Glomerular endothelial cell (primary cell): ENCODE measurements around the gene SLC36A2. TPM values are rescaled to one million over a fixed set of nuclear protein-coding genes. Genes with fewer than 3 reads are reported as not detected.
"Not testable (repeated sequence)": the region's sequence is repeated elsewhere in the genome, so short reads cannot be mapped to it uniquely, and the experiment has no call there.

ENCODE experiments used
- DNase-seq: peaks from one replicate; pipeline ENCODE4 v3.0.0-alpha.2; 2011; ENCODE audit warnings: low read depth, low spot score; ENCODE audit errors: extremely low read depth
- total RNA-seq: library from RNA; depleted of rRNA; stranded (reverse); fragments of >200 nt; gene quantifications from 2 replicates; pipeline ENCODE4 v1.2.3, GENCODE V29; 2015

Gene SLC36A2
- total RNA-seq, 1 donor from 2014 or later, result not detected

- no peak for DNase-seq
These were observed 19.8 kb downstream of the SLC36A2 start for GRCh38 chr5:151327585-151327984.

DNA sequence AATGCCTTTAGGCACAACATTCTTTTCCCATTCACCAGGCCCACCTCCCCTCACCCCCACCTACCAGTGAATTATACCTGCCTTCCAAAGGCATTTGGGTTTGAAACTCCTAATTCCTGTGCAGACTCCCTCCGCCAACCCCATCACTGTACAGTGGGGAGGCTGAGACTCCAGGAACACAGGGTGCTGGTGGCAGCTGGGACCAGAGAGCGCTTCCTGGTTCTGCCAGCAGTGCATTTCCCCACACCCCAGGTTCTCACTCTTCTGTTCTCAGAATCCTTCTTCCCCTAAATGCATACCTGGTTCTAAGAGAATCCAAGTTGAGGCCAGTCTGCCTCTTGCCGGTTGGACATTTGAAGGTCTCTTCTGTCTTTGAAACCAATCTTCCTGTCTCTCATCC, 21.1 kb downstream of the SLC36A2 start:
- no peak for DNase-seq

- DNase-seq, result no peak
These were observed 26.9 kb downstream of the SLC36A2 start for GRCh38 chr5:151320481-151320880.

DNA sequence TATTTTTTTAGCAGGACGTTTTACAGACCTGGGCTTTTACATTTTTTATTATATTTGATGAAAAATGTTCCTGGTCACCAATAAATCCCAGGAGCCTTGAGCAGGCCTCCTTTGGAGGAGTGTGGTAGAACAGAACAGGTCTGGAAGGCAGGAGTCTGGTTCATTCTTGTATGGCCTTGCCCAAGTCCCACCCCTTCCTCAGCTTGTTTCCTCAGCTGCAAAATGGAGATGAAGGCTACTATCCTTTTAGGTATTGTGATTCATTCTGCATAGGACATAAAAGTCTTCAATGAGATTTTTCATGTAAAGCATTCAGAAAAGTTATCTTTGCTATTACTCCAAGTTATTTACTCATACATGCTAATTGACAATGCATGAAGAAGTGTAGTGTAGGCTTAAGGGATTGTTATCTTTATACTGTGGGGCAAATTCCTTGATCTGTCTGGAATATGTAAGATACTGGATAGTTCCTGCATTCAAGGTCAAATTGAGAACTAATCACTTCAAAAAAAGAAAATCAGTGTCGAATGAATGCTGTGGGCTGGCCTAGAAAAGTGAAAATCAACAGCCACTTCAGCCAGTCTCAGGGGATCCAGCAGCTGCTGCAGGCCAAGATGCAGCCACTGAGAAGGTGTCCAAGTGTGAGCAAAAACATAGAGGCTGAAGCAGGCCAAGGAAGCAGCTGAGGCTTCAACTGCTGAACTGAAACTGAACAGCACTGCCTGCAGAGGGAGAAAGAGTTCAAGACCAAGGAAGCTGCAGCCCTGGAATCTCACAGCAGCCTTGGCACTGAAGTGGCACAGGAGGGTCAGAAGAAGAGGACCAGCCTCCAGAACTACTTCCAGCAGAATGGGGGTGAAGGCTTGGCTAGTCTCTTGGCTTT, 28.3 kb downstream of the SLC36A2 start:
- DNase-seq, result no peak

DNA sequence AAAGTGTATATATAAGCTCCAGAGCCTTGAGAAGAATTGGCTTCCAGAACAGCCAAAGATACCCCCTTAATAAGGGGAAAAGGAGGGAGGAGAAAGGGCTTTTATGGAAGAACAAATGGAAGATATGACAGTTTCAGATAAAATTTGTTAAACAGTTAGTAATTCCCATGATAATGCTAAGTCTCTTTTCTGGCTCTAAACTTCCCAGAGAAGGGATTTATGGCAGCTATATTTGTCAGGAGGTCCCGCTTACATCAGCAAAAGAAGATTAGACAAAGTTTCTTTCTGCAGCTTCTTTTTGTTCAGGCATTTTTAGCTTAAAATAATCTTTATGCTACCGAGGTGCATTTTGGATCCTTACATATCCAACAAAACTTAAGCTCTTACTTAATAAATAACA, 29.5 kb downstream of the SLC36A2 start:
- DNase-seq, result no peak

DNA sequence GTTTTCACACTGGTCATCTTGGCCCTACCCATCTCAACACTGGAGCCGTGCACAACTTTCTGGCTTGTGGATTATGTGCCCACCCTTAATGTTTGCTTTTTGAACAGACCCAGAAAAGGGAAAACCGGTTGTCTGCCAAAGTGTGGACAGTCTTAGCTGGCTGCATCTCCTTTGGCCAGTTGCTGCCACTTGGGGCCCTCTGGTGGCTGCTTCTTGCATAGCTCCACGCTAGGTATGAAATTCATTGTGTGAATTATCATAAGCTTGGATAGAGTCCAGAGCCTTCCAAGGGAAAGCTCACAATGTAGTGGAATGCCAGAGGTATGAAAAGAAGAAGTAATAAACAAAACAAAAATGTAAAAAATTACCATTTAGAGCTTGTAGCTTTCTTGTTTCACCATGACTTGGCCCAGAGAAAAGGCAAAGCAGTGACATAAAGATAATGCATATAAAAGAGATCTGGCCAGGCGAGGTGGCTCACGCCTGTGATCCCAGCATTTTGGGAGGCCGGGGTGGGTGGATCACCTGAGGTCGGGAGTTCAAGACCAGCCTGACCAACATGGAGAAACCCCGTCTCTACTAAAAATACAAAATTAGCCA, 31.3 kb downstream of the SLC36A2 start:
- DNase-seq, result no peak

DNA sequence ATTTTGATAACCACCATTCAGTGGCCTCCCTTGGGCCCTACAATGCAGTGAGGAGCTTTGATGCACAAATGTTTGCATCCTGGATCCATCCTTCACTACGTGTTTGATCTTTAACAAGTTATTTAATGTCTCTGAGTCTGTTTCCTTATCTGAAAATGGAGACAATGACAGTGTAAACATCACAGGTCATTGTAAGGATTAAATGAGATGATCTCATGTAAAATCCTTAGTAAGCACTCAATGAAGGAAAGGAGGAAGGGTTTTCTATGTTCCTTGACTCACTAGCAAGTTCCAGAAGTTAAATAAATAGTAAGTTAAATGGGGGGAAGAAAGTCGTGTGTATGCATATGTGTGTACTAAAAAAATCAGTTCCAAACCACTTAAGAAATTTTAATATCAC, 34.0 kb downstream of the SLC36A2 start:
- DNase-seq, result no peak

DNA sequence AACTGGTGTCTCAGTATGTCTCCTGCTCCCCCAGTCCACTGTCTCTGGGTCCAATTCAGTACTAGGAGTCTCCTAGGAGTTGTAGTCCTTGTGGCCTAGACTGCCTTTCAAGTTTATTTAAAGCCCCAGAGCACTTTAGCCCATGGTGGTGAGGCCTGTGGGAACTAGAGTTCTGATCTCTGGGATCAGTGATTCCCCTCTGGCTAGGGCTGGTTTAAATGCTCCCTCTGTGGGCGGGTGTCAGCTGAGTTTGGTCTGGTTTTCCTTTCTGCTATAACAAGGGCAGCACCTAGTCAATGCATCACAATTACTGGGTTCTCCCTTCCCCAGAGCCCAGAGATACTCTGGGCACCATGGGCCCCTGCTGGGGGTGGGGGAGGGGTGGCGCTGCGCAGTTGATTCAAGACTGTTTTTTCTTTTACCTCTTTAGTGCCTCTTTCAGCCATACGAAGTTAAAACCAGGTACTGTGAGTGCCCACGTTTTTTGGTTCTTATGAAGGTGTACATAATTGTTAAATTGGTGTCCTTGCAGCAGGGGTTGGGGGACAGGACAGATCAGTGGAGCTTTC, 34.5 kb downstream of the SLC36A2 start:
- no peak for DNase-seq

DNA sequence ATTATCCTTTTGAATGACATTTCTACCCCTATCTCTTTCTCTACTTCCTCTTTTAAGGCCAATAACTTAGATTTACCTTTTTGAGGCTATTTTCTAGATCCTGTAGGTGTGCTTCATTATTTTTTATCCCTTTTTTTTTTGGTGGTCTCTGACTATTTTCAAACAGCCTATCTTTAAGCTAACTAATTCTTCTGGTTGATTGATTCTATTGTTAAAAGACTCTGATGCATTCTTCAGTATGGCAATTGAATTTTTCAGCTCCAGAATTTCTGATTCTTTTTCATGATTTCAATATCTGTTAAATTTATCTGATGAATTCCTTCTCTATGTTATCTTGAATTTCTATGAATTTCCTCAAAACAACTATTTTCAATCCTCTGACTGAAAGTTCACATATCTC, 36.4 kb downstream of the SLC36A2 start:
- no peak for DNase-seq

DNA sequence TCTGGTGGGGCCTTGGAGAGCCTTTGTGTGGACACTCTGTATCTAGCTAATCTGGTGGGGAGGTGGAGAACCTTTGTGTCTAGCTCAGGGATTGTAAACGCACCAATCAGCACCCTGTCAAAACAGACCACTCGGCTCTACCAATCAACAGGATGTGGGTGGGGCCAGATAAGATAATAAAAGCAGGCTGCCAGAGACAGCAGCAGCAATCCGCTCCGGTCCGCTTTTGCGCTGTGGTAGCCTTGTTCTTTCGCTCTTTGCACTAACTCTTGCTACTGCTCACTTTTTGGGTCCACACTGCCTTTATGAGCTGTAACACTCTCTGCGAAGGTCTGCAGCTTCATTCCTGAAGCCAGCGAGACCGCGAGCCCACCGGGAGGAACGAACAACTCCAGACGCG, 37.5 kb downstream of the SLC36A2 start:
- DNase-seq, result not testable (repeated sequence)

DNA sequence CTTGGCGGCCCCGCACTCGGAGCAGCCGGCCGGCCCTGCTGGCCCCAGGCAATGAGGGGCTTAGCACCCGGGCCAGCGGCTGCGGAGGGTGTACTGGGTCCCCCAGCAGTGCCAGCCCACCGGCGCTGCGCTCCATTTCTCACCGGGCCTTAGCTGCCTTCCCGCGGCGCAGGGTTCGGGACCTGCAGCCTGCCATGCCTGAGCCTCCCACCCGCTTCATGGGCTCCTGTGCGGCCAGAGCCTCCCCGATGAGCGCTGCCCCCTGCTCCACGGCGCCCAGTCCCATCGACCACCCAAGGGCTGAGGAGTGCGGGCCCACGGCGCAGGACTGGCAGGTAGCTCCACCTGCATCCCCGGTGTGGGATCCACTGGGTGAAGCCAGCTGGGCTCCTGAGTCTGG, 38.1 kb downstream of the SLC36A2 start:
- not testable (repeated sequence) for DNase-seq

GRCh38 chr5:151303666-151304065, 43.7 kb downstream of the SLC36A2 start, which contains the start of gene SLC36A3:
TSS of gene SLC36A3 (minus strand) at chr5:151303766. CDS start at chr5:151303354, 412 bp downstream.
- no peak for DNase-seq

GRCh38 chr5:151298063-151298855, 49.1 kb downstream of the SLC36A2 start:
- DNase-seq, result no peak

GRCh38 chr5:151296974-151297373, 50.4 kb downstream of the SLC36A2 start:
- DNase-seq, result no peak

GRCh38 chr5:151296478-151296830, 50.9 kb downstream of the SLC36A2 start:
- DNase-seq, result no peak

DNA sequence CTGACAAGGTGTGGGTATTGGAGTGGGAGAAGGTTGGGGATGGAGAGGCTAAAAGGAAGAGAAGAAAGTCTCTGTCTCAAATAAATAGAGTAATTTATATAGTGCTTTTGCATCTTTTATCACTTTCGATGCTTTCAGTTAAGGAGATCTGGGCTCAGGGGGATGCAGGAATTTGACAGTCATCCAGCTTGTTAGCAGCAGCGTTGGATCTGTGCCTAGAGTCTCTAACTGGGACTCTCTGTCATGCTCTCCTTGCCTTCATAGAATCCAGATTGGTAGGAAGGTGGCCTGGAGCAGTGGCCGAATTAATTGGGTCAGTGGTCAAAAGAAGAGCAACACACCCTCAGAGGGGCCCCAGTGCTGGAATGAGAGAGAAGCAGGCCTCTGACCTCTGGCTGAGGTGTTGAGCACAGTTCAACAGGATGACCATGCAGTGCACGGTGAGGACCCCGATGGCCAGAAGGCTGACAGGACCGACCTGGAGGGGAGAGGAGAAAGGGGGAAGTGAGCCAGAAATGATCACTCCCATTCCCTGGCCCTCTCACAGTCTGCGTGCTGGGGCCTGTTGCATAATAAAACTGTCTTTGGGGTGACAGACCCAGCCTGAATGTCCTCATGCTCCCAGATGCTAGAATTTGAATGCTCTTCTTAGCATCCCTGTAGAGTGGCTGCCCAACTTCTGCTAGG, 51.4 kb downstream of the SLC36A2 start:
- no peak for DNase-seq

DNA sequence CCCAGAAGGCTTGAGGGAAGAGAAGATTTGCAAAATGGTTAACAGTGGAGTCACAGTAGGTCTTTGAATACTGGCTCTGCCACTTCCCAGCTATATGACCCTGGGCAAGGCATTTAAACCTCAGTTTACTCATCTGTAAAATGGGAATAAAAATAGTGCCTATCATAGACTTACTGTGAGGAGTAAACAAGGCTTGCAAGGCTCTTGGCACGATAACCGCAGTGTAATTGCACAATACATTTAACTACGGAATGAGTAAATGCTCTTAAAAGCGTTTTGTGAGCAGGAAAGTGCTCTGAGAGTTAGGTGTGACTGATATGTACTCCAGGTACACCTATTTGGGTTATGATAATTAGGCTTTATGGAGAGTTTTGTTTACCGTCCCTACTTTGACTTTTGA, 52.2 kb downstream of the SLC36A2 start:
- DNase-seq, result no peak

DNA sequence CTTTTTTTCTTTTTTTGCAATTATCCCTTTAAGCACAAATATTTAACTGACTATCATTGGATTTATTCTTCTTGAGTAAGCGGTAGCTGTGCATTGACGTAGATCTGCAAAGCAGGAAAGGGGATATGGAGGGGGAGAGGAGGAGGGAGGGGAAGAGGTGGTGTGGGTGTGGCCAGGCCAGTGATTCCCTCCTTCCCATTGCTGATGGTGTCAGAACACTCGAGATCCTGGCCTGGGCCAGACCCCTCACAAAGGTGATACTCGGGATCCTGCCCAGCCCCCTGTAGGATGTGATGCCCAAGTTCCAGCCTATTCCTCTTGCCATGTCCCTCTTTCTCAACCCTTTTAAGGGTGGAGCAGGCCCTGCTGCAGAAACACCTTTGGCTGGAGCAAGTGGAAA, 53.7 kb downstream of the SLC36A2 start:
- DNase-seq, result no peak

- no peak for DNase-seq
These were observed 59.2 kb downstream of the SLC36A2 start for GRCh38 chr5:151288180-151288579.

GRCh38 chr5:151286246-151286645, 61.1 kb downstream of the SLC36A2 start:
- no peak for DNase-seq

DNA sequence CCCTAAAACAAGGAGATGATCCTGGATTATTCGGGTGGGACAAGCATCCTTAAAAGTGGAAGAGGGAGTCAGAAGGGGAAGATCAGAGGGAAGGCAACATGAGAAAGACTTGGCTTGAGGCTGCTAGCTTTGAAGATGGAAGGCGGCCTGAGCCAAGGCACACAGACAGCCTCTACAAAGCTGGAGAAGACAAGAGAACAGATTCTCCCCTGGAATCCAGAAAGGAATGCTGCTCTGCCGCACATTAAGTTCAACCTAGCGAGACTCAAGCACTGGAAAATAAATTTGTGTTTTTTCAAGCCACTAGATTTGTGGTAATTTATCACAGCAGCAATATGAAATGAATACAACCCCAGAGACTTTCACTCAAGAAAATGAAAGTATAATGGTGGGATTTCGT, 61.7 kb downstream of the SLC36A2 start:
- DNase-seq, result no peak
